ENCODE results near the gene ATG4C. TPM values are rescaled to one million over a fixed set of nuclear protein-coding genes. Genes with fewer than 3 reads are reported as not detected.

ATG4C gene
- total and polyA plus RNA-seq, 2 donors (not counting 3 experiments of a cell fraction or from before 2014, with no cell fraction given) = 2.8 to 11.8 TPM

- ChIA-PET CTCF (no interaction called here), POLR2A (no interaction called here)
- no peaks in the 10 kb centered on the region for H3K79me2 ChIP-seq (ENCODE audit: control insufficient read depth, insufficient read depth, low read length)
- no TSS peak for BruUV-seq (replicated peaks)
- no peak overlapping the region for H3K27ac ChIP-seq (ENCODE audit: insufficient read depth, low read depth, low read length)
- dilution Hi-C loops (cut with MboI; ENCODE audit: extremely low pct_ligation_motif_present, low sequenced_read_pairs) (no loop called here), intact Hi-C loops (cut with micrococcal nuclease) (no loop called here)
- H3K36me3 ChIP-seq (ENCODE audit: control insufficient read depth in 2 of 2, extremely low read depth in 1 of 2, insufficient read depth in 2 of 2, low read length in 2 of 2) = no peaks in the 10 kb centered on the region
- no peaks in the 10 kb centered on the region for H3K9me3 ChIP-seq (replicated peaks; ENCODE audit: control insufficient read depth, insufficient read depth, low read length)
- FAIRE-seq = no peak
- H4K20me1 ChIP-seq (replicated peaks; ENCODE audit: control insufficient read depth, extremely low read depth, insufficient read depth, low read length) = no peaks in the 10 kb centered on the region
- H3K4me2 ChIP-seq (ENCODE audit: insufficient read depth, low read length) = no peak overlapping the region
- no peak for DNase-seq (ENCODE audit: low read depth, low spot score)
- no peaks in the 10 kb centered on the region for H3K27me3 ChIP-seq (ENCODE audit: control insufficient read depth in 2 of 2, insufficient read depth in 2 of 2, low read length in 2 of 2)
- no peak overlapping the region for H3K4me3 ChIP-seq (replicated peaks in 1 of 3; ENCODE audit: insufficient read depth in 1 of 3, low read depth in 1 of 3, low read length in 3 of 3)
- H2AFZ ChIP-seq (ENCODE audit: low read depth, low read length) = no peak overlapping the region
- peaks cover 11% of the 10 kb centered on the region for H3K4me1 ChIP-seq (ENCODE audit: control insufficient read depth, extremely low read depth, insufficient read depth, low read length)
- H3K9ac ChIP-seq (replicated peaks; ENCODE audit: extremely low read depth, insufficient read depth, low read length) = no peak overlapping the region
- TF ChIP-seq POLR2AphosphoS5 (IDR thresholded peaks at IDR 0.05; ENCODE audit: insufficient read depth, low read depth, low read length) = no peak
- TF ChIP-seq POLR2A (IDR thresholded peaks at IDR 0.05; ENCODE audit: low read depth, low read length) = no peak
- TF ChIP-seq MYC (IDR thresholded peaks at IDR 0.05; ENCODE audit: low read depth, low read length) = no peak
- no peak for TF ChIP-seq EZH2 (IDR thresholded peaks at IDR 0.05; ENCODE audit: borderline replicate concordance, low read depth, low read length, severe bottlenecking)
- TF ChIP-seq GATA2 (IDR thresholded peaks at IDR 0.05; ENCODE audit: insufficient read depth, insufficient read length, low read depth, low read length) = no peak
- TF ChIP-seq CTCF (IDR thresholded peaks at IDR 0.05; ENCODE audit: extremely low read depth in 1 of 2, insufficient read depth in 1 of 2, low read depth in 1 of 2, low read length in 2 of 2) = no peak
- TF ChIP-seq MAX (IDR thresholded peaks at IDR 0.05; ENCODE audit: insufficient read depth, insufficient read length) = no peak
- TF ChIP-seq FOS (IDR thresholded peaks at IDR 0.05; ENCODE audit: borderline replicate concordance, insufficient read depth, low read length) = no peak
- no peaks in the 10 kb centered on the region for H3K9me1 ChIP-seq (replicated peaks; ENCODE audit: control insufficient read depth, extremely low read depth, insufficient read depth, low read length)
These were observed 15.8 kb downstream of the ATG4C start for GRCh38 chr1:62799688-62800087.
